NCI-H2196 (cell line): ENCODE data around the gene AQR.
"Not testable (repeated sequence)": the region's sequence is repeated elsewhere in the genome, so short reads cannot be mapped to it uniquely, and the experiment has no call there.

Experiments
- DNase-seq: peaks from one replicate; lab custom pipeline; 2025; ENCODE audit not compliant: unreplicated experiment; lab: John Stamatoyannopoulos, UW

The AQR gene

GRCh38 chr15:34964277-34964676 is 5.3 kb downstream of the AQR start:
- no peak for DNase-seq

GRCh38 chr15:34953851-34954250 is 15.7 kb downstream of the AQR start:
- no peak for DNase-seq

- DNase-seq, result no peak
Measured at GRCh38 chr15:34952481-34952880, 17.1 kb downstream of the AQR start.

- no peak for DNase-seq
Measured at GRCh38 chr15:34951993-34952392, 17.5 kb downstream of the AQR start.

GRCh38 chr15:34944936-34945335 is 24.6 kb downstream of the AQR start:
- no peak for DNase-seq

- DNase-seq, result no peak
Measured at GRCh38 chr15:34943711-34944110, 25.8 kb downstream of the AQR start.

- DNase-seq, result not testable (repeated sequence)
Measured at GRCh38 chr15:34943264-34943663, 26.3 kb downstream of the AQR start.

- DNase-seq, result peak; percentile 65
Measured at GRCh38 chr15:34942363-34942762, 27.2 kb downstream of the AQR start.

- DNase-seq, result no peak
Measured at GRCh38 chr15:34941831-34942230, 27.7 kb downstream of the AQR start.

- no peak for DNase-seq
Measured at GRCh38 chr15:34941185-34941698, 28.3 kb downstream of the AQR start.

GRCh38 chr15:34933432-34933975 is 36.0 kb downstream of the AQR start:
- no peak for DNase-seq

- DNase-seq, result not testable (repeated sequence)
Measured at GRCh38 chr15:34928349-34928748, 41.2 kb downstream of the AQR start.

GRCh38 chr15:34927726-34928125 is 41.8 kb downstream of the AQR start:
- DNase-seq, result no peak

GRCh38 chr15:34914317-34914716 is 55.2 kb downstream of the AQR start:
- no peak for DNase-seq

GRCh38 chr15:34905047-34905446 is 64.5 kb downstream of the AQR start:
- DNase-seq, result no peak

GRCh38 chr15:34904527-34904926 is 65.0 kb downstream of the AQR start:
- DNase-seq, result no peak

GRCh38 chr15:34900748-34901147 is 68.8 kb downstream of the AQR start:
- no peak for DNase-seq

GRCh38 chr15:34896183-34896582 is 73.4 kb downstream of the AQR start:
- no peak for DNase-seq

GRCh38 chr15:34893967-34894366 is 75.6 kb downstream of the AQR start:
- no peak for DNase-seq

GRCh38 chr15:34892963-34893591 is 76.5 kb downstream of the AQR start:
- no peak for DNase-seq

- DNase-seq, result no peak
Measured at GRCh38 chr15:34890424-34890823, 79.1 kb downstream of the AQR start.

- no peak for DNase-seq
Measured at GRCh38 chr15:34889476-34889875, 80.1 kb downstream of the AQR start.

GRCh38 chr15:34886134-34886533 is 83.4 kb downstream of the AQR start:
- DNase-seq, result no peak
